ENCODE data around the gene MISP3. TPM values are rescaled to one million over a fixed set of nuclear protein-coding genes. Genes with fewer than 3 reads are reported as not detected.
A peak's percentile ranks its signal among the peaks of the same experiment; 100 is the strongest.
"Not testable (repeated sequence)": the region's sequence is repeated elsewhere in the genome, so short reads cannot be mapped to it uniquely, and the experiment has no call there.

Gene MISP3
- total RNA-seq, 1 donor from 2014 or later: 3.6 TPM

DNA sequence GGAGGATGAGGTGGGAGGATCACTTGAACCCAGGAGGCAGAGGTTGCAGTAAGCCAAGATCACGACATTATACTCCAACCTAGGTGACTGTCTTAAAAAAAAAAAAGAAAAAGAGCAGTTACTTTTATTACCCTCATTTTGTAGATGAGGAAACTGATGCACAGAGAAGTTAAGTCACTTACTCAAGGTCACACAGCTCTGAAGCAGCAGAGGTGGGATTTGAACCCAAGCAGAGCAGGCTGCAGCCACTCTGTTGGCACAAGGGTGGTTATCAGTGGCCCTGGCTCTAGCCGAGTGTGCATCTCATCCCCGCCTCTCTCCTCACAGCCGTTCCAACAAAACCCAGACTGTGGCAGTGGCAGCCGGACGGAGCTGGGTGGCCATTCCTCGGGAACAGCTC lies 33.4 kb upstream of the MISP3 start:
- no peak overlapping the region for H3K27ac Mint-ChIP-seq
- TF ChIP-seq CTCF (conservative IDR thresholded peaks at IDR 0.05): no peak
- no peaks in the 10 kb centered on the region for H3K36me3 Mint-ChIP-seq
- DNase-seq (ENCODE audit: extremely low spot score, unreplicated experiment): no peak
- H3K27me3 Mint-ChIP-seq: no peaks in the 10 kb centered on the region
- no peaks in the 10 kb centered on the region for H3K4me1 Mint-ChIP-seq (ENCODE audit: unreplicated experiment)
- H3K4me3 Mint-ChIP-seq: no peak overlapping the region
- no peaks in the 10 kb centered on the region for H3K9me3 Mint-ChIP-seq

GRCh38 chr19:14042659-14043608 lies 29.7 kb upstream of the MISP3 start:
- not testable (repeated sequence) for H3K4me1 Mint-ChIP-seq (ENCODE audit: unreplicated experiment); H3K4me3 Mint-ChIP-seq; DNase-seq (ENCODE audit: extremely low spot score, unreplicated experiment); H3K27me3 Mint-ChIP-seq; H3K36me3 Mint-ChIP-seq; H3K9me3 Mint-ChIP-seq
- peak overlapping the region; percentile 29 for H3K27ac Mint-ChIP-seq
- peak; percentile 75 for TF ChIP-seq CTCF (conservative IDR thresholded peaks at IDR 0.05)

DNA sequence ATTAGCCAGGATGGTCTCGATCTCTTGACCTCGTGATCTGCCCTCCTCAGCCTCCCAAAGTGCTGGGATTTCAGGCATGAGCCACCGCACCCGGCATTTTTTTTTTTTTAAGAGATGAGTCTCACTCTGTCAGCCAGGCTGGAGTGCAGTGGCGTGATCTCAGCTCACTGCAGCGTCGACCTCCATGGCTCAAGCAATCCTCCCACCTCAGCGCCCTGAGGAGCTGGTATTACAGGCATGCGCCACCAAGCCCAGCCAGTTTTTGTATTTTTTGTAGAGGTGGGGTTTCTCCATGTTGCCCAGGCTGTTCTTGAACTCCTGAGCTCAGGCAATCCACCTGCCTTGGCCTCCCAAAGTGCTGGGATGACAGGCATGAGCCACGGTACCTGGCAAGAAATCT lies 24.7 kb upstream of the MISP3 start:
- not testable (repeated sequence) for H3K4me1 Mint-ChIP-seq (ENCODE audit: unreplicated experiment); H3K27ac Mint-ChIP-seq; DNase-seq (ENCODE audit: extremely low spot score, unreplicated experiment); H3K4me3 Mint-ChIP-seq; H3K27me3 Mint-ChIP-seq; H3K36me3 Mint-ChIP-seq; H3K9me3 Mint-ChIP-seq

DNA sequence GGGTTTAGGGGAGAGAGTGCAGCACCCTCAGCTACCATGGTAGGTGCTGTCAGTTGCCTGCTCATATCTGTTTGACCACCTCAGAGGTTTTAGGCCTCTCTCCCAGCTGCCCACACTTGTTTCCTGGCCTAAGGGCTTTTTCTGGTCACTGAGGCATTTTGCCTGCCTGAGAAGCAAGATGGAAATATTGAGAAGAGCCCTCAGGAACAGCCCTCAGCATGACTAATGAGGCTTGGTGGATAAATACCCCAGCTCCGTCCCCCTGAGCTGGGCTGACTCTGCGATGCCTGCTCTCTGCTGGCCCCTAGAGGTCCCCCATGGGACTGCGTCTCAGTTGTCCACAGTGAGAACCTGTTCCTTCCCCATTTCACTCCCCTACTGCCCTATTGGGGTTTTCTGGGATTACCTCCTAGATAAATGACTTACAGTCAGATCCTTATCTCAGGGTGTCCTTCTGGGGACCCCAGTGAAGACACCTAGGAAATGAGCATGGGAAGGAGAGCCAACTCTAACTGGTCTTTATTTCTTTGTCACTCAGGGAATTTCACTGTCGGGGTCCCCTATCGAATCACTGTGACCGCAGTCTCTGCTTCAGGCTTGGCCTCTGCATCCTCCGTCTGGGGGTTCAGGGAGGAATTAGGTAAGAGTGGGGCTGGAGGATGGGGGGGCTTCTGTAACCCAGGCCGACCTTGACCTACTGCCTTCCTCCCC lies 24.0 kb upstream of the MISP3 start:
- Mint-ChIP-seq H3K4me3 (no peak overlapping the region), H3K36me3 (no peaks in the 10 kb centered on the region), H3K4me1 (ENCODE audit: unreplicated experiment) (no peaks in the 10 kb centered on the region), H3K27ac (no peak overlapping the region), H3K27me3 (no peaks in the 10 kb centered on the region), H3K9me3 (no peaks in the 10 kb centered on the region)
- no peak for DNase-seq (ENCODE audit: extremely low spot score, unreplicated experiment)
- TF ChIP-seq CTCF (conservative IDR thresholded peaks at IDR 0.05): peak; percentile 82

DNA sequence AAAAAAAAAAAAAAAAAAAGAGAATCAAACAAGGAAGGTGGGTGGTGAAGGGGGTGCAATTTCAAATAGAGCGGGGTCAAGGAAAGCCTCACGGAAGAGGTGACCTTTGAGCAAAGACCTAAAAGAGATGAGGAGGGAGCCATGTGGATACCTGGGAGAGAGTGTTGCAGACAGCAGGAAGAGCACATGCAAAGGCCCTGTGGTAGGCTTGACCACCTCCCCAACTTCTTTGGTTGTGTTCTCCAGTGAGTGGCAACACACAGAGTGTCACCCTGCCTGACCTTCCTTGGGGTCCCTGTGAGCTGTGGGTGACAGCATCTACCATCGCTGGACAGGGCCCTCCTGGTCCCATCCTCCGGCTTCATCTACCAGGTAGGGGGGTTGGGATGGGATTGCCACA lies 22.1 kb upstream of the MISP3 start:
- no peak overlapping the region for H3K27ac Mint-ChIP-seq
- no peaks in the 10 kb centered on the region for H3K4me1 Mint-ChIP-seq (ENCODE audit: unreplicated experiment)
- DNase-seq (ENCODE audit: extremely low spot score, unreplicated experiment): no peak
- H3K4me3 Mint-ChIP-seq: no peak overlapping the region
- peaks cover 10% of the 10 kb centered on the region for H3K27me3 Mint-ChIP-seq
- H3K36me3 Mint-ChIP-seq: no peaks in the 10 kb centered on the region
- no peak for TF ChIP-seq CTCF (conservative IDR thresholded peaks at IDR 0.05)
- no peaks in the 10 kb centered on the region for H3K9me3 Mint-ChIP-seq

- TF ChIP-seq CTCF (conservative IDR thresholded peaks at IDR 0.05): peak; percentile 48
- H3K27ac Mint-ChIP-seq; H3K4me1 Mint-ChIP-seq (ENCODE audit: unreplicated experiment); H3K36me3 Mint-ChIP-seq; H3K4me3 Mint-ChIP-seq; DNase-seq (ENCODE audit: extremely low spot score, unreplicated experiment); H3K9me3 Mint-ChIP-seq: not testable (repeated sequence)
- peaks cover 11% of the 10 kb centered on the region for H3K27me3 Mint-ChIP-seq
These were observed 21.6 kb upstream of the MISP3 start for GRCh38 chr19:14050961-14051360.

Data from type B pancreatic cell (in vitro differentiated cells).